CD4-positive, alpha-beta T cell treated with Interleukin-2 at 100 ng/mL for 4 hours (primary cell): ENCODE measurements around the gene EIPR1.
"Not testable (repeated sequence)": the region's sequence is repeated elsewhere in the genome, so short reads cannot be mapped to it uniquely, and the experiment has no call there.

Experiments used
- DNase-seq: peaks from one replicate; pipeline ENCODE4 v3.0.0-alpha.2; 2020; ENCODE audit warnings: low spot score

Gene EIPR1

GRCh38 chr2:3193443-3194330, 183.9 kb downstream of the EIPR1 start:
- no peak for DNase-seq

GRCh38 chr2:3192920-3193319, 184.7 kb downstream of the EIPR1 start:
- DNase-seq = no peak

- no peak for DNase-seq
These were observed 185.3 kb downstream of the EIPR1 start for GRCh38 chr2:3192281-3192818.

DNA sequence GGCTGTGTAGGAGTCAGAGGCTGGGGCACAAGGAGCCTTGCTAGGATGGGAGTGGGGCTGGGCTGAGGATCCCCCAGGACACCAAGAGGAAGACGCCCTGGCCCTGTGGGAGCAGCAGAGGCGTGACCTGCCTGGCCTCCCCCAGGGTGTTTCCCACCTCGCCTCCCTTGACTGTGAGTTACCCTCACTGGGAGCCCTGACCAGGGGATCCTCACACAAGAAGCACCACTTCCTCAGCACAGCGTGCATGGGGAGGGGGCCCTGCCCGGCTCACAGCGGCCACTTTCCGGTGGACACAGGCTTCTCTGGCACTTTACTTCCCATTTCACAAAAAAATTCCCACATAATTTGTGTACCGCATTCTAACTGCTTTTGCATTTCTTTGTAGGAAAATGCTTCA, 187.7 kb downstream of the EIPR1 start:
- no peak for DNase-seq

DNA sequence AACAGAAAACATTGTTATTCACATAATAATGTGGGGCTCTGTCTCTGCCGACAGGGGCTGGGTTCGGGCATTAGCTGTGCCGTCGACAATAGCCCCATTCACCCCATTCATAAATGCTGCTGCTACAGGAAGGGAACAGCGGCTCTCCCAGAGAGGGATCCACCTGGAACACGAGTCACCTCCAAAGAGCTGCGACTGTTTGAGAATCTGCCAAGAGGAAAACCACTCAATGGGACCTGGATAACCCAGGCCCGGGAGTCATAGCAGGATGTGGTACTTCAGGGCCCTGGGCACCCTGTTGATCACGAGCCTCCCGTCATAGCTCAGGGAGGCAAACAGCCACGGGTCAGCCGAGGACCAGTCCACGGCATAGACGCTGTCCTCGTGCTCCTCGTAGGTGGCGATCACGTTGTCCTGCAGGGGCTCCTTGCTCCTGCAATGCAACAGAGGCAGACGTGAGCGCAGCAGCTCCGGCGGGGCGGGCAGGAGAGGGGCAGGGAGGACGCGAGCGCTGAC, 188.5 kb downstream of the EIPR1 start:
- no peak for DNase-seq

DNA sequence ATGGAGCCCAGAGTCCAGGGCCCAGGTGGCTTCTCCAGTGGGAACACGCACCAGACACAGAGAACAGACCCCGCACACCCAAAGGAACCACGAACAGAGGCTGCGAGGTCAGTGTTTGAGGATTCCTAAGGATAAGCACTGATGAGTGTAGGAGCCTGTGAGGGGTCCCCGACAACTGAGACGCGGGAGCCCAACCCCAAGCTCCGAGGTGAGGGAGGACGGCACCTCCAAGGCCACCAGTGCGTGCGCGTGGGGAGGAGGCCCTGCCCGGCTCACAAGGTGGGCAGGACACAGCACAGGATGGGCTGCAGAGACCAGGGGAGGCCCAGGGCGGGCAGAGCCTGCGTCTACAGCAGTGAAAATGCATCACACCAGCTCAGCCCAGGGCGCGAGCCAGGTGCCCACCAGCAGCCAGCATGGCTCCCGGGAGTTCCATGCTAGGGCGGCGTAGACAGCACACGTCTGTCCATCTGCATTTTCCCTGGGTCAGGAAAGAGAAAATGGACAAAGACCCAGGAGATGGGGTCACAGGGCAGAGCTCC, 189.1 kb downstream of the EIPR1 start:
- DNase-seq = no peak

- no peak for DNase-seq
These were observed 190.2 kb downstream of the EIPR1 start for GRCh38 chr2:3187467-3187866.

DNA sequence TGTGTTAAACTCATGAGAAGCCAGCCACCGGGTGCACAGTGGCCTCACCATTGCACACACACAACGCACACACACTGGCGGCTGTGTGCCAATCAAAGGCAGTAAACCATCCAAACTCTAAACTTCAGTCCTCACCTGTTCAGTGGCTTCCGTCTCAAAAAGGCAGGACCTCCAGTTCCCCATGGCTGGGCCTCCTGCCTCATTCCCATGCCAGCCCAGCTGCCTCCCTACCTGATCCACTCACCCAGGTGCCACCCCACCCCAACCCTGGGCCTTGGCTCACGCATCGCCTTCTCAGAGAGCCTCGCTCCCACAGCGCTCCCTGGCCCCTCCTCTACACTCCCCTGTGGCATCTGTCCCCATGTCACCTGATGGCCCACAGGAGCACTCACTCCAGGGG, 190.9 kb downstream of the EIPR1 start:
- no peak for DNase-seq

- DNase-seq = no peak
These were observed 191.7 kb downstream of the EIPR1 start for GRCh38 chr2:3185910-3186309.

DNA sequence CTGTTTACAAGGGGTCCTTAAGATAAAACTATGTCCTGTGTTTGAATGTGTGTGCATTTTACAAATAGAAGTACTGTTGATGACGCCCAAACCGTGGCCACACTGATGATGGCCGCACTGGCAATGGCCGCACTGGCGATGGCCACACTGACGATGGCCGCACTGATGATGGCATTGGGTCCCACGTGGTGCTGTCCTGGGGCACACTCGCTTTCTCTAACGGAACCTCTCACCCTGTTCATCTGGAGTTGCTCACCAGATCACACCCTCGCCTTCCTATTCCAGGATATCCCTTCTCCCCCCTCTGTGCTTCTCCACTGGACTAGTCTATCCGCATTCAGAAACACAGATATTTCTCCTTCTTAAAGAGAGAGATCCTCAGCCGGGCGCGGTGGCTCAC, 192.4 kb downstream of the EIPR1 start:
- DNase-seq = no peak

DNA sequence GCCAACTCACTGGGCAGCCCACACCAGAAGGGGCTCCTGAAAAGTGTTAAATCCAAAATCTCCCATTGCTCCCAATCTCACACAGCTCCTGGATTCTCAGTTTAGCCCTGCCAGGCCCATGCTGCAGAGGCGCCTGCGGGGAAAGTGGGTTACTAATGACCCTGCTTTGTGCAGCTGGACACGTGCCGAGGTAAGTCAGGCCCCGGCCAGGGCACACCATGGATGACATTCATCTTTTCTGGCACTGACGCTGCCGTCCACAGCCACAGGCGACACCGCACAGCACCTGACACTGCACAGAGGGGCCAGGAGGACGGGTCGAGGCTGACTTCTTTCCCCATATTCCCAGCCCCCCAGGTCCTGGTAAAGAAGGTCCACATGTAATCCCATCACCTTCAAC, 193.5 kb downstream of the EIPR1 start:
- no peak for DNase-seq

DNA sequence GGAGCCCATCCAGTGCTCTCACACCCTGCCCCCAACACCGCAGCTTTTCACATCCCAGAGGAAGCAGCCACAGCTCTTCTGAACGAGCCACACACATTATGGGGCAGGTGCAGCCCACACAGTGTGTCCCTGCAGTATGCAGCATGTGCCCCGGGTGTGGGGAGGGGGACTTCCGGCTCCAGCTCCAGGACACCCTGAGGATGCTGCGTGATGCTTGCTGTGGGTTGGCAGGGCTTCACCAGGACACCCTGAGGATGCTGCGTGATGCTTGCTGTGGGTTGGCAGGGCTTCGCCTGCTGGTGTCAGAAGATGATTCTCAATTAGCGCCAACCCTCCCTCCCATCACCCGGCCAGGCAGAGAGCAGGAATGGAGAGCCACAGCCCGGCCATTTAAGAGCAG, 193.9 kb downstream of the EIPR1 start:
- no peak for DNase-seq

DNA sequence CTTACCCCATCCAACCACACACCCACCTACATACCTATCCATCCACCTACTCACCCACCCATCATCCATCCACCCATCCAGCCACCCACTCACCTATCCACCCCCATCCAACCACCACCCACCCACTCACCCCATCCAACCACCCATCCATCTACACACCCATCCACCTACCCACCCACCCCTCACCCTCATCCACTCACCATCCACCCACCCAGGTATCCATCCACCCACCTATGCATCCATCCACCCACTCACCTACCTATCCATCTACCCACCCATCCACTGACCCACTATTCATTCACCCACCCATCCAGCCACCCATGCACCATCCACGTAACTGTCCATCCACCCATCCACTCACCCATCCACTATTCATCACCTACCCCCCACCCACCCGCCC, 194.8 kb downstream of the EIPR1 start:
- DNase-seq = no peak

DNA sequence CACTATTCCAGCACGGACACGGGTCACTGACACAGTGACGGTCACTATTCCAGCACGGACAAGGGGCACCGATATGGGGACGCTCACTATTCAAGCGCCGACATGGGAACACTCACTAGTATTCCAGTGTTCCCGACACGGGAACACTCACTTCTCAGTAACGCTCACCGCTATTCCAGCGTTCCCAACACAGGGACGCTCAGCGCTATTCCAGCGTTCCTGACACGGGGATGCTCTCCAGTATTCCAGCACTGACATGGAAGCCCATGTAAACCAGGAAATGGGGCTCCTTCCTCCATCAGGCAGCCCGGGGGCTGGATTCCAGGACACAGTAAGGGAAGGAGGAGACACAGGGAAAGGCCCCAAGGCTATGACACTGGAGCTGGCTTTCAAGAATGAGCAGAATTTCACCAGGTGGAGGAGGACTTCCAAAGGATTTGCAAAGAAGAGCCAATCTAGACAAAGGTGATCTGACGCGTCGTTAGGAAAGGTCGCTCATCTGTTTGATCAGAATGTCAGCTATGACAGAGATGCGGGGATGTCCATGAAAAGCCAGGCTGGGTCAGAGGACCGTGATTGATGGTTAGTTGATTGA, 196.1 kb downstream of the EIPR1 start:
- no peak for DNase-seq

DNA sequence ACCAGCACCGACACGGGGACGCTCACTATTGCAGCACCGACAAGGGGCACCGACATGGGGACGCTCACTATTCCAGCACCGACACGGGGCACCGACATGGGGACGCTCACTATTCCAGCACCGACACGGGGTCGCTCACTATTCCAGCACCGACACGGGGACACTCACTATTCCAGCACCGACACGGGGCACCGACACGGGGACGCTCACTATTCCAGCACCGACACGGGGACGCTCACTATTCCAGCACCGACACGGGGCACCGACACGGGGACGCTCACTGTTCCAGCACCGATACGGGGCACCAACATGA, 196.8 kb downstream of the EIPR1 start:
- not testable (repeated sequence) for DNase-seq

GRCh38 chr2:3180082-3180908, 197.3 kb downstream of the EIPR1 start:
- DNase-seq = no peak

- no peak for DNase-seq
These were observed 198.0 kb downstream of the EIPR1 start for GRCh38 chr2:3179626-3180025.

- DNase-seq = no peak
These were observed 198.4 kb downstream of the EIPR1 start for GRCh38 chr2:3179208-3179607.

- no peak for DNase-seq
These were observed 199.0 kb downstream of the EIPR1 start for GRCh38 chr2:3178578-3179031.

DNA sequence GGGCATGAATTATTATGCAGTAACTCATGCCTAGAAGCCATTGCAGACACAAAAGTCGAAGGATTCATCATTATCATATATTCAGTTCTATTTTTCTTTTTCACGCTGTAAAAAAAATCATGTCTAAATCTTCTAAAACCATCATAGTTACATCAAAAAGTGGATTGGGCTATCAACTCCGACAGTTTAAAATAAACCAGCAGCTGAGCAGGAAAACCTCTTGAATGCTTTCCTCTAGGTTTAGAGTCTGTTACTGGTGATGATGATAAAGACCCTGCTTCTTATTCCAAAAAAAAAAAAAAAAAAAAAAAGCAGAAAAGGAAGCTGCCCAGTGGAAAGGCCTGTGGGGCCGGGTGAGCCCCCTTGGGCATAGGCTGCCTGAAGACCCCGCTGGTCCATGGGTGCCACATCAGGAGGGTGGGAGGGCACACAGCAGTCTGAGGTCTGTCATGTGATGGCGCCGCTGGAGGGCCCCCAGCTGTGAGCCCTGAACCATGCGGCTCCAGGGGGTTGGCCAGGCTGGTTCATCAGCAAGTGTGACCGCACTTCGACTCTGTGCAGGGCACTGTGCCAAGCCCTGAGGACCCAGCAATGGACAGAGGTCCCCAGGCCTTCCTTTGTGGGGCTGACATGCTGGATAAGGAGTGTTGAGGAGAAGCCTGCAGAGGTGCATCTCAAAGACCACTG, 199.6 kb downstream of the EIPR1 start:
- no peak for DNase-seq

DNA sequence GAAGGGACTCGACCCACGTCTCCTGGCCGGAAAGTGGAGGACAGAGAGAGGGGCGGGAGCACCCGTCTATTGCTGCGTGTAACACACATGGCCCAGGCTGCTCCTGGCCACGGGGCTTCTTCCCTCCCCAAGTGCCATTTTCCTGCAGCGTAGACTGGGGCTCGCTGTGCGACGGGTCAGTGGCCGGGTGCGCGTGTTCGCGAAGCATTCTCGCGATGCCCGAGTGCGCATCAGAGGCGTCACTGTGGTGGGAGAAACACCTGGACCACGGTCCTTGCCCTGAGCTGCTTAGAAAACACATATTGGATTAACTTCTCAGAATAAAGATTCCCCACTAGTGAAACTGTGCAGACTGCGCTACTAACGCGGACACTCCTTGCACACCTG, 200.8 kb downstream of the EIPR1 start:
- no peak for DNase-seq
